IMR-90 (cell line): Measurements from ENCODE around the gene CNTN4. TPM values are rescaled to one million over a fixed set of nuclear protein-coding genes. Genes with fewer than 3 reads are reported as not detected.

Experiments
- ATAC-seq: fragments of 200-7000 bp; cut with Tn5 transposase; 2 replicates; pipeline ENCODE4 v1.9.1; 2020; ENCODE audit warnings: low read depth, mild to moderate bottlenecking, moderate library complexity
- BruUV-seq: library from RNA; stranded (reverse); fragments of 400-500 nt; replicated peaks from 2 replicates; lab custom pipeline; 2021; lab: Mats Ljungman, UMichigan
- CTCF ChIA-PET: fragments of 300-600 bp; formaldehyde crosslinking; extraction: SDS; loops from one replicate; lab custom pipeline; 2021; ENCODE audit warnings: antibody characterized with exemption; lab: Yijun Ruan, JAX
- POLR2A ChIA-PET: fragments of 300-600 bp; sonication (Branson Sonifier 250); formaldehyde crosslinking; loops from one replicate; lab custom pipeline; 2022; ENCODE audit warnings: antibody characterized with exemption; ENCODE audit not compliant: unreplicated experiment; lab: Charles Lee
- DNase-seq: peaks from one replicate; pipeline ENCODE4 v3.0.0; 2013
- H2AFZ ChIP-seq: replicated peaks from 2 replicates; pipeline ENCODE3; 2013; ENCODE audit warnings: low read length, mild to moderate bottlenecking; ENCODE audit not compliant: poor library complexity
- H2AK5ac ChIP-seq: 2 replicates; pipeline ENCODE4 v1.6.1; 2013; ENCODE audit warnings: low read depth, low read length, inconsistent platforms
- H2AK9ac ChIP-seq: replicated peaks from 2 replicates; pipeline ENCODE3; 2013; ENCODE audit warnings: mild to moderate bottlenecking, low read depth, low read length, moderate library complexity; ENCODE audit not compliant: poor library complexity
- H2BK120ac ChIP-seq: 2 replicates; pipeline ENCODE4 v1.6.1; 2013; ENCODE audit warnings: low read depth, low read length, inconsistent platforms
- H2BK15ac ChIP-seq: 3 replicates; pipeline ENCODE4 v1.6.1; 2013; ENCODE audit warnings: low read depth, low read length, inconsistent platforms
- H2BK20ac ChIP-seq: 2 replicates; pipeline ENCODE4 v1.6.1; 2013; ENCODE audit warnings: low read depth, mild to moderate bottlenecking, inconsistent platforms, low read length, moderate library complexity
- H2BK5ac ChIP-seq: 2 replicates; pipeline ENCODE4 v1.6.1; 2013; ENCODE audit warnings: mild to moderate bottlenecking, low read depth, low read length, inconsistent platforms; ENCODE audit not compliant: poor library complexity, severe bottlenecking
- H3K14ac ChIP-seq: replicated peaks from 2 replicates; pipeline ENCODE4 v1.6.1; 2013; ENCODE audit warnings: low read depth, low read length, inconsistent platforms
- H3K18ac ChIP-seq: 2 replicates; pipeline ENCODE4 v1.6.1; 2013; ENCODE audit warnings: low read depth, low read length, control low read depth
- H3K23ac ChIP-seq: 2 replicates; pipeline ENCODE4 v1.6.1; 2013; ENCODE audit warnings: low read depth, low read length, inconsistent platforms
- H3K27ac ChIP-seq: 2 replicates; pipeline ENCODE4 v1.5.1; 2013; ENCODE audit warnings: mild to moderate bottlenecking, control low read depth, low read length; ENCODE audit not compliant: insufficient read depth
- H3K27me3 ChIP-seq: 2 replicates; pipeline ENCODE4 v1.6.1; 2013; ENCODE audit warnings: low read length; ENCODE audit not compliant: control insufficient read depth, insufficient read depth
- H3K36me3 ChIP-seq: 2 replicates; pipeline ENCODE4 v1.6.1; 2013; ENCODE audit warnings: low read length, mixed read lengths; ENCODE audit not compliant: control insufficient read depth, insufficient read depth
- H3K4ac ChIP-seq: 2 replicates; pipeline ENCODE4 v1.6.1; 2013; ENCODE audit warnings: low read depth, low read length, inconsistent platforms
- H3K4me1 ChIP-seq: 2 replicates; pipeline ENCODE4 v1.6.1; 2013; ENCODE audit warnings: low read length, mixed read lengths; ENCODE audit not compliant: control insufficient read depth, insufficient read depth
- H3K4me2 ChIP-seq: 2 replicates; pipeline ENCODE4 v1.6.1; 2013; ENCODE audit warnings: low read depth, mild to moderate bottlenecking, control low read depth, low read length, moderate library complexity
- H3K4me3 ChIP-seq: 2 replicates; pipeline ENCODE4 v1.5.1; 2013; ENCODE audit warnings: low read depth, mild to moderate bottlenecking, control low read depth, low read length, moderate library complexity; ENCODE audit not compliant: insufficient read depth
- H3K56ac ChIP-seq: 2 replicates; pipeline ENCODE4 v1.6.1; 2013; ENCODE audit warnings: low read length, inconsistent platforms; ENCODE audit not compliant: insufficient read depth; ENCODE audit errors: extremely low read depth
- H3K79me1 ChIP-seq, 2 experiments: 2 replicates each; pipeline ENCODE4 v1.6.1; 2013; ENCODE audit warnings: low read length in 2 of 2, inconsistent platforms in 1 of 2, low read depth in 1 of 2
- H3K9ac ChIP-seq: 2 replicates; pipeline ENCODE4 v1.6.1; 2013; ENCODE audit warnings: low read depth, low read length, control low read depth
- H3K9me1 ChIP-seq: 2 replicates; pipeline ENCODE4 v1.6.1; 2013; ENCODE audit warnings: low read length, inconsistent platforms; ENCODE audit not compliant: insufficient read depth
- H3K9me3 ChIP-seq: 2 replicates; pipeline ENCODE4 v1.6.1; 2013; ENCODE audit warnings: low read length; ENCODE audit not compliant: control insufficient read depth, insufficient read depth
- H4K20me1 ChIP-seq: 2 replicates; pipeline ENCODE4 v1.6.1; 2013; ENCODE audit warnings: low read length, inconsistent platforms; ENCODE audit not compliant: insufficient read depth
- H4K5ac ChIP-seq: 2 replicates; pipeline ENCODE4 v1.6.1; 2013; ENCODE audit warnings: mild to moderate bottlenecking, low read depth, low read length, control low read depth
- H4K8ac ChIP-seq, 2 experiments: 2 replicates each; pipeline ENCODE4 v1.6.1; 2013; ENCODE audit warnings: low read depth in 2 of 2, low read length in 2 of 2, control low read depth in 1 of 2, inconsistent platforms in 1 of 2
- H4K91ac ChIP-seq: 2 replicates; pipeline ENCODE4 v1.6.1; 2013; ENCODE audit warnings: low read depth, low read length, inconsistent platforms; ENCODE audit not compliant: insufficient read depth
- BHLHE40 ChIP-seq: fragments of 150-350 bp; IDR thresholded peaks from 2 replicates; pipeline ENCODE4 v1.6.1; 2016; ENCODE audit warnings: mild to moderate bottlenecking, low read depth, low read length
- CEBPB ChIP-seq: IDR thresholded peaks from 2 replicates; pipeline ENCODE4 v1.6.1; 2012; ENCODE audit warnings: low read depth, low read length, improper control_type of control experiment
- CHD1 ChIP-seq: IDR thresholded peaks from 2 replicates; pipeline ENCODE4 v1.6.1; 2012; ENCODE audit warnings: low read depth, low read length, improper control_type of control experiment
- ELK1 ChIP-seq: fragments of 150-350 bp; IDR thresholded peaks from 2 replicates; pipeline ENCODE4 v1.6.1; 2016; ENCODE audit warnings: low read depth, mild to moderate bottlenecking, low read length, moderate library complexity, borderline replicate concordance
- FOS ChIP-seq: fragments of 150-350 bp; IDR thresholded peaks from 2 replicates; pipeline ENCODE4 v1.6.1; 2016; ENCODE audit warnings: low read depth, low read length
- MAFK ChIP-seq: IDR thresholded peaks from 2 replicates; pipeline ENCODE4 v1.6.1; 2012; ENCODE audit warnings: low read depth, low read length, improper control_type of control experiment
- MAZ ChIP-seq: IDR thresholded peaks from 2 replicates; pipeline ENCODE4 v1.6.1; 2012; ENCODE audit warnings: low read depth, mild to moderate bottlenecking, low read length, improper control_type of control experiment, moderate library complexity, borderline replicate concordance
- MXI1 ChIP-seq: IDR thresholded peaks from 2 replicates; pipeline ENCODE4 v1.6.1; 2012; ENCODE audit warnings: low read depth, mild to moderate bottlenecking, low read length, moderate library complexity, borderline replicate concordance
- NFE2L2 ChIP-seq: fragments of 150-350 bp; IDR thresholded peaks from 2 replicates; pipeline ENCODE4 v1.6.1; 2016; ENCODE audit warnings: low read depth, mild to moderate bottlenecking, low read length
- POLR2A ChIP-seq: IDR thresholded peaks from 2 replicates; pipeline ENCODE4 v1.6.1; 2012; ENCODE audit warnings: mild to moderate bottlenecking, low read depth, low read length
- RAD21 ChIP-seq: IDR thresholded peaks from 2 replicates; pipeline ENCODE4 v1.6.1; 2012; ENCODE audit warnings: low read length, improper control_type of control experiment
- RCOR1 ChIP-seq: IDR thresholded peaks from 2 replicates; pipeline ENCODE4 v1.6.1; 2012; ENCODE audit warnings: mild to moderate bottlenecking, low read length, improper control_type of control experiment; ENCODE audit not compliant: insufficient replicate concordance
- RFX5 ChIP-seq: IDR thresholded peaks from 2 replicates; pipeline ENCODE4 v1.8.0; 2012; ENCODE audit warnings: low read depth, mild to moderate bottlenecking, low read length, moderate library complexity
- SMC3 ChIP-seq: fragments of 150-350 bp; IDR thresholded peaks from 2 replicates; pipeline ENCODE4 v1.6.1; 2016; ENCODE audit warnings: low read depth, mild to moderate bottlenecking, antibody characterized with exemption, low read length, moderate library complexity
- USF2 ChIP-seq: fragments of 150-350 bp; IDR thresholded peaks from 2 replicates; pipeline ENCODE4 v1.6.1; 2017; ENCODE audit warnings: mild to moderate bottlenecking, antibody characterized with exemption, low read length, low read depth
- WGBS, 2 experiments: methylation state at CpG; one replicate each; pipeline versions ENCODE4 v1.1.5 to v1.1.7; 2013; ENCODE audit warnings: missing lambda C conversion rate in 2 of 2; ENCODE audit not compliant: insufficient read length in 1 of 2; ENCODE audit errors: extremely low coverage in 2 of 2; 5-methylcytosine and 5-hydroxymethylcytosine counted together
- dilution Hi-C: fragments of 300-500 bp; cut with HindIII; formaldehyde crosslinking; loops from one replicate; pipeline ENCODE4 v1.14.3; 2018; ENCODE audit warnings: low sequenced_read_pairs; ENCODE audit not compliant: unreplicated experiment
- in situ Hi-C: fragments of 300-500 bp; cut with MboI; formaldehyde crosslinking; loops from 3 replicates; pipeline ENCODE4 v1.14.3; 2019; ENCODE audit warnings: low sequenced_read_pairs, inconsistent platforms, mixed read lengths
- intact Hi-C: fragments of 100-400 bp; cut with micrococcal nuclease; formaldehyde crosslinking; loops from 2 replicates; pipeline ENCODE4 v1.10.0; 2022
- polyA plus RNA-seq, 3 experiments: library from polyadenylated mRNA; depleted of rRNA; stranded (reverse); fragments of >200 nt; gene quantifications; 2 replicates each; pipeline ENCODE4 v1.2.3, GENCODE V29; 2012; ENCODE audit warnings: low replicate concordance in 1 of 3
- total RNA-seq: library from RNA; depleted of rRNA; stranded (reverse); fragments of >200 nt; gene quantifications from 2 replicates; pipeline ENCODE4 v1.2.3, GENCODE V29; 2012
- TF ChIP-seq, protein P1 (sequence below): conservative IDR thresholded peaks from 2 replicates; pipeline ENCODE4 v1.5.1; 2012; ENCODE audit warnings: mild to moderate bottlenecking, low read depth, low read length, improper control_type of control experiment

CNTN4 gene
- total and polyA plus RNA-seq, 2 of the 4 experiments (the other 2 are of a cell fraction), result under 0.01 TPM; not detected in 1

- H4K20me1 ChIP-seq, result no peaks in the 10 kb centered on the region
- no peak overlapping the region for H3K9ac ChIP-seq
- no peak overlapping the region for H2BK5ac ChIP-seq
- no peak overlapping the region for H3K18ac ChIP-seq
- H4K91ac ChIP-seq, result no peak overlapping the region
- H3K23ac ChIP-seq, result no peak overlapping the region
- no peak overlapping the region for H2BK15ac ChIP-seq
- H3K14ac ChIP-seq, result no peak overlapping the region
- dilution Hi-C loops, result no loop called here
- no peaks in the 10 kb centered on the region for H3K36me3 ChIP-seq
- no peak overlapping the region for H3K56ac ChIP-seq
- in situ Hi-C loops, result no loop called here
- no peak overlapping the region for H2AK9ac ChIP-seq
- TF ChIP-seq NFE2L2 (no peak), USF2 (no peak), POLR2A (no peak), MXI1 (no peak), RFX5 (no peak), MAZ (no peak), RCOR1 (no peak), RAD21 (no peak), CEBPB (no peak), SMC3 (no peak), BHLHE40 (no peak), FOS (no peak), ELK1 (no peak), CHD1 (no peak), MAFK (no peak)
- TF ChIP-seq, protein P1, sequence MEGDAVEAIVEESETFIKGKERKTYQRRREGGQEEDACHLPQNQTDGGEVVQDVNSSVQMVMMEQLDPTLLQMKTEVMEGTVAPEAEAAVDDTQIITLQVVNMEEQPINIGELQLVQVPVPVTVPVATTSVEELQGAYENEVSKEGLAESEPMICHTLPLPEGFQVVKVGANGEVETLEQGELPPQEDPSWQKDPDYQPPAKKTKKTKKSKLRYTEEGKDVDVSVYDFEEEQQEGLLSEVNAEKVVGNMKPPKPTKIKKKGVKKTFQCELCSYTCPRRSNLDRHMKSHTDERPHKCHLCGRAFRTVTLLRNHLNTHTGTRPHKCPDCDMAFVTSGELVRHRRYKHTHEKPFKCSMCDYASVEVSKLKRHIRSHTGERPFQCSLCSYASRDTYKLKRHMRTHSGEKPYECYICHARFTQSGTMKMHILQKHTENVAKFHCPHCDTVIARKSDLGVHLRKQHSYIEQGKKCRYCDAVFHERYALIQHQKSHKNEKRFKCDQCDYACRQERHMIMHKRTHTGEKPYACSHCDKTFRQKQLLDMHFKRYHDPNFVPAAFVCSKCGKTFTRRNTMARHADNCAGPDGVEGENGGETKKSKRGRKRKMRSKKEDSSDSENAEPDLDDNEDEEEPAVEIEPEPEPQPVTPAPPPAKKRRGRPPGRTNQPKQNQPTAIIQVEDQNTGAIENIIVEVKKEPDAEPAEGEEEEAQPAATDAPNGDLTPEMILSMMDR, result no peak
- BruUV-seq, result no TSS peak
- H4K8ac ChIP-seq, result no peak overlapping the region
- H3K27me3 ChIP-seq, result no peaks in the 10 kb centered on the region
- WGBS, 2 experiments, result no CpG with 5 or more reads among the region's 1 CpG
- no peak overlapping the region for H3K4me3 ChIP-seq
- CTCF ChIA-PET, result no interaction called here
- H2BK20ac ChIP-seq, result no peak overlapping the region
- no peaks in the 10 kb centered on the region for H3K9me1 ChIP-seq
- no peak overlapping the region for H2BK120ac ChIP-seq
- no peak overlapping the region for H3K4ac ChIP-seq
- no peak overlapping the region for H4K5ac ChIP-seq
- no peak overlapping the region for H2AFZ ChIP-seq
- POLR2A ChIA-PET, result no interaction called here
- no peak for ATAC-seq
- H3K79me1 ChIP-seq, result no peaks in the 10 kb centered on the region
- intact Hi-C loops, result no loop called here
- H2AK5ac ChIP-seq, result no peak overlapping the region
- no peak for DNase-seq
- H3K9me3 ChIP-seq, result 0 out of 2 replicates have a peak, but pooled peaks cover 2% of the 10 kb centered on the region
- H3K4me1 ChIP-seq, result no peaks in the 10 kb centered on the region
- H3K4me2 ChIP-seq, result no peak overlapping the region
- no peak overlapping the region for H3K27ac ChIP-seq
Measured at GRCh38 chr3:2920103-2920502, 821.4 kb downstream of the CNTN4 start.
